Ecto neural progenitor cell (in vitro differentiated cells): ENCODE data around the gene SMAD3.
A peak's percentile ranks its signal among the peaks of the same experiment; 100 is the strongest.
"Not testable (repeated sequence)": the region's sequence is repeated elsewhere in the genome, so short reads cannot be mapped to it uniquely, and the experiment has no call there.

Source experiments
- DNase-seq: peaks from one replicate; pipeline ENCODE4 v3.0.0-alpha.2; 2018; ENCODE audit warnings: low spot score

SMAD3 gene

DNA sequence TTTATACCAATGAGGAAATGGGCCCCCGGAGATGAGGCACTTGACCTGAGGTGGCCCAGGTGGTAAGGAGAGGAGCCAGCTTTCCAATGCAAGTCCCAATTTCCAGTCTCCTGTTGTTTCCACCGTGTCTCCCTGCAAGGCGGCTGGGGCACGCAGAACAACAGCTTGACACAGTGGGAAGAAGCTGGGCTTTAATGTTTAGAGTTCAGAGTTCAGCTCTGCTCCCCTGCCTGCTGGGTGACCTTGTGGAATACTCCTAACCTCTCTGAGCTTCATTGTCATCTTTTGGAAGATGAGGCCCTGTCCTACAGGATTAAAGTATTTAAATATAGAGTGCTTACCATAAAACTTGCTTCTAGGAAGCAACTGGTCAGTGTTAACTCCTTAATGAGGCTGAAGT, 80.3 kb downstream of the SMAD3 start:
- no peak for DNase-seq

DNA sequence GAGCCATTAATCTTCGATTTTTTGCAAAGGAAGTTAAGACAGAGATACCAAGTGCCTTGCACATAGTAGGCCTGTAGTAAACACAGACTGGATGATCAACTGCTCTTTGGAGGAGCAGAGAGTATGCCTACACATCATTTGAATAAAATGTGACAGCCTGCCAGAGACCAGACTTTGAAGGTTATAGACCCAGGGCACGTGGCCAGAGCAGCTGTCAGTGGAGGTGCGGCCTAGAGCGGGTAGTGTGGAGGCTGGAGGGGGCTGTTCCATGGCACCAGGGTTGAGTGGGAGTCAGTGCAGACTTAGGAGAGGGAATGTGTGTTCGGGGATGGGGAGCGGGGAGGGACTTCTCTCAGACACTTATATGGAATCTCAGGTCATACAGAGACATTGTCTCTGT, 80.8 kb downstream of the SMAD3 start:
- no peak for DNase-seq

DNA sequence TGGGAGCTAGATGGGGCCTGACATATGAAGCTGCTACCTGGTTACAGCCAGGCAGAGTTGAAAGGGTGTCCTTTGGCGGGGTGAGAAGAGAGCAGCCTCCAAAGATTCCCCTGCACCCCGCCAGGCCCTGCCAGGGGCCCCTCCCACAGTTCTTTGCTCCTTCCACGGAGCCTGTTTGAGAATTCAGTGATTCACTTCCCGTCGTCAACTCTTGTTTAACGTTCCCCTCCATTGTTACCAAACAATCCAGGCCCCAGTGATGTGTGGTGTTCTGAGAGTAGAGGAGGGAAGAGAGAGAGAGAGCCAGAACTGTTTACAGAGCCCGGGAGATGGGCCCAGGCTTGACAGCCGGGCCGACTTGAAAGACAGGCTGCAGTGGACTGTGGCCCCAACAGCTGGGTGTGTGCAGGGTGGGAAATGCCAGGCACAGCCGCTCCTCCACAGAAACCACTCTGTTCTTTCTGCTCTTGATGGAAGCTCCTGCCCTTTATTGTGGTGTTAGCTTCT, 81.5 kb downstream of the SMAD3 start:
- no peak for DNase-seq

DNA sequence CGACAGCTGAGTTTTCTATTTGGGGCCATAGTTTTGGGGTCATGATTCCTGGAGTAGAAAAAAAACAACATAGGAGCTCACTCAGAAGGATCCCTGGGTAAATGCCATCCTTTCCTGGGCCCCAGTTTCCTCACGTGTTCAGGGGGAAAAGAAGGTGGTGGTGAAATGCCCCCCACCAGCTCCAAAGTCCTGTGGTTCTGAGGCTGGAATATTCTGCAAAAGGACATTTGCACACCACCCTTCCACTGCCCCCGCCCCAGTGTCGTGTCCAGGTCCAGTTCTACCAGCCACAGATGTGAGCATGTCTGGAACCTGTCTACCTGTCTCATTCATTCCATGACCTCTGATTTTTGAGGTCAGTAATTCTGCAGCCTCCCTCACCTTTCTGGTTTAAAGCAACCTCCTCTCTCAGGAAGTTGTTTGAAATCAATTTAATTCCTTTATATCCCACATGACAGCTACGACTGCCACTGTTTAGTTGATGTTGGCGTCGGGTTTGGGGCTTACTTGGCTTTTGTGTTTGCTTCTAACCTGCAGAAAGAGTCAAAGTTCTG, 82.1 kb downstream of the SMAD3 start:
- DNase-seq, result no peak

DNA sequence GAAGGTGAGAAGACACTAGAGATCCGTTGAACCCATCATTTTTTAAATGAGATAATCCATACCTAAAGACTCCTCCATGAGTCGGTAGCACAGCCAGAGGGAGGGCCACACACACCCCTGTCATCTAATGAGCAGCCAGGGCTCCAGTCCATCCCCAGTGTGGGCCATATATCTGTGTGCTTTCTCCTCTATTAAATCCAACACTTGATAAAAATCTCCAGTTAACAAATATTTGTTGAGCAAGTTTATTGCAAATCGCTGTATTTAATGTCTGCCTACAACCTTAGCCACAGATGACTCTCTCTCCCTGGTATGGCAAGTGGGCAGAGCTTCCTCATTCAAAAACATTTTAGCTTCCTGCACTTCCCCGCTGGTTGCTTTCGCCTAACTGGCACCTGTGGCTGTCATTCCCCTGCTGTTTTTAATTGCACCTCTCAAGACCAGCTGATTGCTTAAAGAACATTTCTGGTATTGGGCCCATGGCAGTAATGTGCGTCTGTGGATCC, 82.8 kb downstream of the SMAD3 start:
- DNase-seq, result no peak

DNA sequence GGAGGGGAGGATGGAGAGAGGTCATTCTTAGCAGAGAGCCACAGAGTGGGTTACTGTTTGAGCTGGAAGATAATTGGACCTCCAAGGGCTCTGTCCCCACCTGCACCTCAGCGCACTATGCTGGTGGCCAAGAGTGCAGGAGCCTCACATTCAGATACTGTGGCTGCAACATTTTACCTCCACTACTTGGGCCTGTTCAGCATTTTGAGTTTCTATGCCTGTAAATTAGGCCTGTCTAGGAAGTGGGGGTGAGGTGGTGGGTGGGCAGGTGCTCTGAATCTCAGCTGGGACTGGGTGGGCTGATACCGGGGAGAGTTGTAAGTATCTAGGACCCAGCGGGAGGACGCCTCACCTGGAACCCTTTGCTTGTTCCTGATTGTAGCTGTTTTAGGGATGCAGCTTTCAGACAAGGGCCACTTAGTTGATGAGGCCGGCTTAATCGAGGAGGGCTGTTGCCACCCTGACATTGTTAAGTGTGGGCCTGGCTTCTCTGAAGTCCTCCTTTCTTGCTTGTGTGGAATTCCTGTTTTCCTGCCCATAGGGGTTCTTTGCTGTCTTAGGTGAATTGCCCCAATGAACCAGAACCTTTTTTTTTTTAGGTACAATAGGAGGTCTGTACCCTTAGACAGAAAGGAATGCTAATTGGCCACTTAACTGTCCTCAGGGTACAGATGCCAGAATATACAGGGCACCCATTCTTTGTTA, 83.8 kb downstream of the SMAD3 start:
- no peak for DNase-seq

DNA sequence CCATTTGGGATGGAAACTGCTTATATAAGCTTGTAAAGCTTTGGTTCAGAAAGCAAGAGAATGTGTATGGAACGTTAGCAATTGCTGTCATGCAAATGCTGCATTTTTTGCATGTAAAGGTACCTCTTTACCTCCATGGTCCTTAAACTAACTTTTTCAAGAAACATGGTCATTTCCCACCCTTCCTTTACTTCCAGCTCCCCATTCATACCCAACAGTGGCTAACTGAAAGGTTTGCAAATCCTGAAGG, 84.3 kb downstream of the SMAD3 start:
- DNase-seq, result no peak

DNA sequence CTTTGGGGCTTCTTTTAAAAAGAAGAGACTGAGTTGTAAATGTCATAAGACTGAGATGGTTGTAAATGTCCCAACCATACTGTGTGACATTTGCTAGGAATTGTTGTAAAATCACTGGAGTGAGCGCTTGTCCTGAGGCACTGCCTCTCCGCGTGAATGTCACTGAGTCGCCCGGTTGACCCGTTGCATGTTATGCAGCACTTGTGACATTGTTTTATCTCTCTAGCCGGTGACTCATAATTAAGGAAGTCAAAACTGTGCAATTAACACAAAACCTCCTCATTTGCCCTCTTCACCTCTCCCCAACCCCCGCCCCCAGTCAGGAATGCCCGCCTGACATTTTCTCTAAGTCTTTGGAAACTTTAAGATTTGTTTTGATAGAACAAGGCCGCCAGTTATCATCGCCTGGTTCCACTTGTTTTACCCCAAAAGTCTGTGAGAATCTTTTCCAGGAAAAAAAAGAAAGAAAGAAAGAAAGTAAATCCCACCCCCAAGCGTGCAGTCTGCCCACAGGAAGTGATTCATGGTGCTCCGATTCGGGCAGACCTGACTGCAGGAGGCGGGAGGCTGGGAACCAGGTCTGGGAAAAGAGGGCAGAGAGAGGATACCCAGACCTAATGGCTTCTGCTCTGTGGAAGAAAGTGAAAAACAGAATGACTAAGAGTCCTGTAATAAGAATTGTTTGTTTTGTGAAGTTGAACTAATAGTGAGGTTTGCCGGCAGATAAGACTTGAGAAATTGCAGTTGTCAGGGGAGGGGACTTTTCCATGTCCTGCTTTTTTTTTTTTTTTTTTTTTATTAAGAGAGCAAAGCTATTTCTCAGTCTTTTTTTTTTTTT, 84.8 kb downstream of the SMAD3 start:
- DNase-seq, result no peak

DNA sequence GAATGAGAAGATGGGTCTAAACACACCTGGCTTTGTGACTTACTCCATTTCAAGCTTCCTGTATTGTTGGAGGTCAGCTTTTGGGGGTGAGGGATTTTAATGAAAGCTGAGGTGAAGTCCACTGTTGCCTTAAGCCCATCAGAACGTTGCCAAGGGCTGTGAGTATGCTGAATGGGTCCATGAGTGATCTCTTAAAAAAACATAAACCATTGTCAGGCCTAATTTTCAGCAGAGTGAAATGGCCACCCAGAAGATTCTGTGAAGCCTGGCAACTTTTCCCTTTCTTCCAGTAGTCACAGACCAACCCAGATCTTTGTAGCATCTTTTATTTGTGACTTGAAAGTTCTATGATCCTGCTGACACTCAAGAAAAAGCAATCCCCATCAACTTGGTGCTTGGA, 87.0 kb downstream of the SMAD3 start:
- DNase-seq, result no peak

DNA sequence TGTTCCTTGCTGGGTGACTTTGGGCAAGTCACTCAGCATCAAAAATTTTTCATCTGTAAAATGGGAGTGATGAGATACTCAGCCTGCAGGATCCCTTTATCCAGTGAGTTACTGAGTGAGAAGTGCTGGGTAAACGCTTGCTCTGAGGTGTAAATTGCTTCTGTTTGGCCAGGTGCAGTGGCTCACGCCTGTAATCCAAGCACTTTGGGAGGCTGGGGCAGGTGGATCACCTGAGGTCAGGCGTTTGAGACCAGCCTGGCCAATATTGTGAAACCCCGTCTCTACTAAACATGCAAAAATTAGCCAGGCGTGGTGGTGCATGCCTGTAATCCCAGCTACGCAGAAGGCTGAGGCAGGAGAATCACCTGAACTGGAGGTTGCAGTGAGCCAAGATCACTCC, 87.6 kb downstream of the SMAD3 start:
- DNase-seq, result not testable (repeated sequence)

DNA sequence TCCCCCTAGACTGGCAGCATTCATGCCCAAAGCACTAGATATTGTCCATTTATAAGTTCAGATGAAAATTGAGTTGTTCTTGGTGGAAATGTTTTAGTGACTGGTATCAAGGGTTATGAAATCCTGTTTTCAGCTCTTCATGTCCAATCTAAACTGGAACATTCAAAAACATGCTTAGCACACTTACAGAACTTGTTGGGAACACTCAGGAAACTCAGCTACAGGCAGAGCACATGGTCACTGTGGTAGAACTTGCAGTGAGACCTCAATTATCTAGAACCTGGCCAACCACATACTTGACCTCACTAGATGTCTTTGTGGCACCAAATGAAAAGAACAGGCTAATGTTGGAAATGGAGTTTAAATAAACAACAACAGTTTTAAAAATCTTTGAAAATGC, 88.8 kb downstream of the SMAD3 start:
- DNase-seq, result no peak

DNA sequence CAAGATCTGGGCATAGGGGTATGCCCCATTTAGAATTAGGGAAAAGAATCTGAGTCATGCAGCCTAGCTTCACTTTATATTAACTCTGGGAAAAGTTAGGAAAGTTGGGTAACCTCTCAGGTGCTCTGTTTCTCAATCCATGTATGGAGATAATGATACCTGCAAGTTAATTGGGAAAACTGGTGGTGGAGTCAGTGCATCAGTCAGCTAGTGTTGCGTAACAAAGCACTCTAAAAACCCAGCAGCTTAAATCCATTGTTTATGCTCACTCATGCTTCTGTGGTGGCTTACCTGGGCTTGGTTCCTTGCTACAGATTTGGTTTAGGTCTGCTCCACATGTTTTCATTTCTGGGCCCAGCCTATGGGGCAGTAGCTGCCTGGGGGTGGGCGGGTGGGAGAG, 91.0 kb downstream of the SMAD3 start:
- no peak for DNase-seq

DNA sequence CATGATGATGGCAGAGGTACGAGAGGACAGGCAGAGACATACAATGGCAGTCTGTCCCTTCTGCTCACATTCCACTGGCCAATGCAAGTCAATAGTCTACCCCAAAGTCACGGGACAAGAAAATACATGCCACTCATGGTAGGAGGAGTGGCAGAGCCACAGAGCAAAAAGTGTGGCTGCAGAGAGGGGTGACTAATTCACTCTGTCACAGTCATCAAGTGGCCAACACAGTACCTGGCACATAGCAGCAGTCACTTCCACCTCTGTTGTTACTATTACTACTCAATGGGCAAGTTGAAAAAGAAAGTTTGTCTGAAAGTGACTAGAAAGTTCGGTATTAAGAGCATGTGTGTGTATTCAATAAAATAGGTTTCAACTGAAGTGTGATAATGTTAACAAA, 91.4 kb downstream of the SMAD3 start:
- no peak for DNase-seq

DNA sequence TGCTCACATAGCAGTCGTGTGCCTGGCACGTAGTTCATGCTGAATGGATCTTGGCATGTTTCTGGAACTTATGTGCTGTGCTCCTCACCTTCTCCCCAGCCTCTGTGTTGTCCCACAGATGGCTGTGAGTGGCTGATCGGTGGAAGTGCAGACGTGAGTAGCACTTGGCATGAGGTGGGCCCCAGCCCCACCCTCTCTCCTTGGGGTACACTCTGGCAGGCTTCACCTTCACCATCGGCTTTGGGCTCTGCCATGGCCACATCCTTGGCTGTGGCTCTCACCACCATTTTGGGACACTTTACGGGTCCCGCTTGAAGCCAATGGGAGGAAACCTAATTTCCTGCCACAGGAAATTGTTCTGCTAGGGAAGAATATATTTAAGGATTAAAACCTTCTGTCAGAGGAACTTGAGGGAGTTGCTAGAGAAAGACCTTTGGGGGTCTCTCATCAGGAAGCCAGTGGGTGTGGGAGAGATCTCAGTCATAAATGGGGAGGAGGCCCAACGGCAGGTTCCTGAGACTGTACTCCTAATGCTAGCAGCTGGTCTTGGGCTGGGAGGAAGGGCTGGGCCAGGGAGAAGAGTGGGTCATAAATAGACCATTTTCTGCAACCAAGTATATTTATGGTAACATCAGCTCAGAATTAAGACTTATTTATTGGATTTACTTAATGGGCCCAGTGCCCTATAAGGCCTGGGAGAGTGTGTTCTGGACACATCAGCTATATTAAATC, 92.3 kb downstream of the SMAD3 start:
- no peak for DNase-seq

DNA sequence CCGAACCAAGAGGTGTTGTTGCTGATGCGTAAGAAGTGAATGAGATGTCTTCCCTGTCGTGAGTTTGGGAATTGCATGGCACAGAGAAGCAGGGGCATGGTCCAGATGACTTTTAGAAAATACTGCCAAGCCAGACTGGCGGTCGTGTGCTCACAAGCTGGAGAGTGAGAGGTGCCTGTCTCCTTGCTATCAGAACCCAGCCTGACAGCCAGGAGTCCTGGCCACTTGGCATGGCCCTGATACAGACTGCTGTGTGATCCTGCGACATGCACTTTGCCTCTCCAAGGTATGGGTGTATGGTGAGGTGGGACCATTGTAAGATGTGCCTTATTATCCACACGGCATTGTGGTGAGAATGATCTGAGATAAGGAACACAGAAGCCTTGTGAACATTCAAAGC, 93.0 kb downstream of the SMAD3 start:
- no peak for DNase-seq

DNA sequence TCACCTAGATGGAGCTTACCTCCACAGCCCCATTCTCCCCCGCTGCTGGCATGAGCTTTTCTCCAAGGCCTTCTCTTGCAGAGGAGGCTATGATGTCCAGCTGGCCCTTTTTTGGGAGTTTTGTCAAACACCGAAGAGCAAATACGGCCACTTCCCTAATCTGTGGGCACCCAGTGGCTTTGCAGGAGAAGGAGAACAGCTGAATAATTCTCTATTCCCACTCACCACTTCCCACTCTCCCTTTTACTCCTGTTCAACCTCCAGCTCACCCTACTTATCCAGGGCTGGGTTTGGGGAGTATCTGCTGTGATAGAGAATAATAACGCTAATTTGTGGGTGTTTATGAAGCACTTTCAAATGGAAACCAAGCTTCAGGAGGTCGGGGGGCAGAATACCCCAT, 96.0 kb downstream of the SMAD3 start:
- no peak for DNase-seq

DNA sequence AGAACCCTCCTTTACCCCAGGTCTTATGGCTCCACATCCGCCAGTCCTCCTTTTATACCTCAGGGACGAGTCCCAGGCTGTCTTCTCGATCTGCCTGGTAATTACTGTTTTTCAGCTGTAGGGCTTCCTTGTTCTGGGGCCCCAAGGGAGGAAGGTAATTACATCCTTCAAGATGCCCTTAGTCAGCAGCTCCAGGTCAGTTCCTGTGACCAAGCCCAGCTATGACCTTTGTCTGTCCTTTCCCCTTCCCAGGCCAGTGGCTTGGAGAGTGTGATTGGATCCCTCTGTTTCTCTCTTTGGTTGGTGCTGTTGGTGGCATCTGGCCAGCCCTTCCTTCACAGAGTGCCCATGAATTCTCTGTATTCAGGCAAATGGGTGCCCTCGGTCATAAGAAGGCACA, 96.5 kb downstream of the SMAD3 start:
- no peak for DNase-seq

DNA sequence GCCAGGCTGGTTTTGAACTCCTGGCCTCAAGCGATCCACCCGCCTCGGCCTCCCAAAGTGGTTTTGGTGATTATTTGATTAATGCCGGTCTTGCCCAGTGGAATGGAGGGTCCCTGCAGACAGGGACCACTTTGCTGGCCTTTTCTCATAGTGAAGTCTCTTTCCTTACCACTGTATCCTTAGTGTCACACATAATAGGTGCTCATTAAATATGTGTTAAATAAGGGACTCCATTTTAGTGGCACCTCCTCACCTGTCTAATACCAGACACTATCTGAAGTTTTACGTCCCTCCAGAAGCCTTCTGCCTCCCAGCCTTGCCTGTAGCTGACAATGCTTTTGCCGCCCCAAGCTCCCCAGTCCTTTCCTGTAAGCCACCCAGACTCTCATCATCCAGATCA, 97.8 kb downstream of the SMAD3 start:
- DNase-seq, result no peak

DNA sequence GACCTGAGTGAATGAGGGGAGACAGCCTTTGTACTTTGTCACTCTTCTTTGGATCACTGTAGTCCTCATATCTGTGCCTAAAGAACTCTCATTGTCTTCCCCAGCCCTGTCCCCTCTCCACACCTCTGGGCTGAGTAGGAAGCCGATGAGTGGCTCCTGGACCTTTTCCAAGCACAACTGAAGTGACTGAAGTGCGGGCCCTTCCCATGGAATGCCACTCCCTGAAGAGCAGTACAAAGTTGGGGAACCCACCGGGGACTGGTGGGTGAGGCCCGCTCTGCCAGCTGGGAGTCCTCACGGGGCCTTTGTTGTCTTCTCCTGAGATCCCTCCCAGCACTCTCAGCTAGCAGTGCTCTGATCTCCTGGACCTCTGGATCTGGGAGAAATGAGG, 99.0 kb downstream of the SMAD3 start:
- no peak for DNase-seq

DNA sequence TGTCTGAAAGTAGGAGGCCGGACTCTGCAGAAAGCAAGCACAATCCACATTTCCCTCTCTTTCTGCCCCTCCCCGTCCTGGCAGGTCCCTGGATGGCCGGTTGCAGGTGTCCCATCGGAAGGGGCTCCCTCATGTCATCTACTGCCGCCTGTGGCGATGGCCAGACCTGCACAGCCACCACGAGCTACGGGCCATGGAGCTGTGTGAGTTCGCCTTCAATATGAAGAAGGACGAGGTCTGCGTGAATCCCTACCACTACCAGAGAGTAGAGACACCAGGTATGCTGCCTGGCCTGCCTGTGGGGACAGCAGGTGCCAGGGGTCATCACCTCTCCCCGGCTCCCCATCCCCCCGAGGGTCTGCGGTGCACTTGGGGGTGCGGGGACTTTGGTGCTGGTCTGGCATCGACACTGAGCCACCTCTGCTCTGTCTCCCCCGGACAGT, 99.4 kb downstream of the SMAD3 start:
- DNase-seq, result peak; percentile 65

DNA sequence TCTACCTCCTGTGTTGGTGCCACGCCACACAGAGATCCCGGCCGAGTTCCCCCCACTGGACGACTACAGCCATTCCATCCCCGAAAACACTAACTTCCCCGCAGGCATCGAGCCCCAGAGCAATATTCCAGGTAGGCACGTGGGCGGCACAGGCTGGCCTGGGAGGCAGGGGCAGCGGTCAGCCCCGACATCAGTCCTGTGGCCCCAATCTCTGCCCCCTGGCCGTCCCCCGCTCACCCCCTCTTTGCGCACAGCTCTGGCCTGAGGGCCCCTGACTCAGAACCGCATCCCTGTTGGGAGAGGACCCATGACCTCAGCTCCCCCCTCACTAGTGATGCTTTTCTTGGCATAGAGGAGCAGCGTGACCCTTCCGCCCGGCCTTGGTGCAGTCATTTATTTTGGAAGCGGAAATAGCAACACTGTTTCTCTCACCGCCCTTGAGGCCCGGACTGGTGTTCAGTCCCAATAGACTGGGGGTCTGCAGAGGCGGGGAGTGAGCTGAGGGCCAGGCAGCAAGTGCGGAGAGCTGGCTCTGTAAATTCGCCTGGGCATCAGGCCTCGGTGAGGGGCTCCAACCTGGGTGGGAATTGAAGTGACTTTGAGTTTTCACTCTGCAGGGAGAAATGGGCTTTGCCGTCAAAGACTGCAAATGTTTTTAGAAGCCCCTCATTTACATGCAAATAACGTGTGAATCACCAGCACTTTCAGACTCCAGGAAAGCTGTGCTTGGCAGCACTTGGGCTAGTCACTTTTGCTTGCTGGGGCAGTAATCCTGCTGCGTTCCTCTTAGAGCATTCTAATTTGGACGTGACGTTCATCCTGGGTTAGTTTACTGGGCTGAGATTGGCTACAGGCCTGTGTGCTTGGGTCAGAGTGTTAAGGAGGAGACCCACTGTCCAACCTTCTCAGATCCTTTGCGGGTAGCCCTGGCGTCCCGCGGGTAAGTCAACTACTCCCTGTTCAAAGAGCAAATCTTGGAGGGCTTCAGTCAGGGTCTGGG, 100.2 kb downstream of the SMAD3 start:
- DNase-seq, result no peak
